Measurements from ENCODE around the gene NR4A2.
"Not testable (repeated sequence)": the region's sequence is repeated elsewhere in the genome, so short reads cannot be mapped to it uniquely, and the experiment has no call there.

The NR4A2 gene

DNA sequence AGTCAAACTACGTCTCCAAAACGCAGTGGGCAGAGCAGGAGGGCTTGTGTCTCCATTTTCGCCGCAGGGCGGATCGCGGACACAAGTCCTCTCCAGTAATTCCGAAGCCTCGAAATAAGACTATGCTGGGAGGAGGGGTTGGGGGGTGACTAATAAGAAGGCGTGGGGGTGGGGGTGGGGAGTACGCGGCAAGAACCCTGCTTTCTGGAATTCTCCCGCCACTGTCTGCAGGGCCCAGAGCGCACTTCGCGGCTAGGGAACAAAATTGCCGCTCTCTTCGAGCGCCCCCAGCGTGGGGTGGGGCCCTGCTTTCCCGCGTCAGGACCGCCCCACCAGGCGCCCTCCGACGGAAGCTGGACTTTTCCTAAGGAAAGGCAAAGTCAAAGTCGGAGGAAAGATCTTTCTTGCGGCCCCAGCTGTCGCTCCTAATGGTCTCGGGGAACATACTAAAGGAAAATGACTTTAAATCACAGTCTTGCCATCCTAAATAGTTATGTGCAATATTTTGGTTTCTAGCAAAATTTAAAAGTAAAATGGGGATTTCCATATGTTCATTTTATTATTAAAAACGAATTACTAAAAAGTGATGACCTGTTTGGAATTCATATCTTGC is 11.9 kb downstream of the NR4A2 start:
- no peak for DNase-seq

DNA sequence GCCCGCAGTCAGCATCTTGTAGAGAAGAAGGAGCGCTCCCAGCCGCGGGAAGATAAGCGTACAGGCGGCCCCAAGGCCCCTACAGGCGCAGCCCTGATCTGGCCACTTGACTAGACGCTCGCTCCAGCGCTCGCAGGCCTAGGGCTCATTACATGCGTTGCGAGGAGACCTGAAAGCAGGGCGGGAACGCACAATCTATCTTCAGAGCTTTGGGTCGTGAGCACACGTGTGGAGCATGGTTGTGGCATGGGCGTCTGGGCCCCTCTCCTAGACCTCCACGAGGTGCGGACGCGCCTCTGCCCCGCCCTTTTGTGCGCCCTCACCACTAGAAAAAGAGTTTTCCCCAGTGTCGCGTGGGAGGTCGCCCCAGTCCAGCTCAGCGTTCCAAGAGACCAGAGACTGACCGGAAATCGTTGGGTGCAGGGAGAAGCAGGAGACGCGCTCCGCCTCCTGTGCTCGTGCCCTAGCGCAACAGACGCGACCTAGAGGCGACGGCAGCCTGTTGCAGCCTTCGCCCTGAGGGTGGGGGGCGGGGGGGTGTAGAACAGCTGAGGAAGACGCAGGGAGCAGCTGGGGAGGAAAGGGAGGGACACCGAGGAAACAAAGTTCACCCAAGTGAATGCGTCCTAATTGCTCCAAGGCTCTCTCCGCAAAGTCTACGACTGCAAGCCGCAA is 12.6 kb downstream of the NR4A2 start:
- DNase-seq, result no peak

DNA sequence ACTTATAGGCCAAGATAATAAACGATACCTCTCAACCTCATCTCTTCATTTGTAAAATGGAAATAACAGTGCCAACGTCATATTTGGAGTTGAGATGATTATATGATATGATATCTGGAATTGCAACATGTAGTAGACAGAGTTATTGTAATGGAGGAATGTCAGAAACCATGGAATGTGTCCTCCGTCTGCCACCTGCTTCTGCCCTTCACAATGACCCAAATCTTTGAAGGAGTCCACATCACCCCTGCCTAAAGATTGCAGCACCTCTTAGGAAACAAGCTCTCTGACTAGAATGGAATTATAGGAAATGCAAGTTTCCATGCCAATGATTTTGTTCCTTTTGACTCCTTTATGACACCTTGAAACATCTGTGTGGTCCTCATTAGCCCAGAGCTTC is 14.9 kb downstream of the NR4A2 start:
- no peak for DNase-seq

DNA sequence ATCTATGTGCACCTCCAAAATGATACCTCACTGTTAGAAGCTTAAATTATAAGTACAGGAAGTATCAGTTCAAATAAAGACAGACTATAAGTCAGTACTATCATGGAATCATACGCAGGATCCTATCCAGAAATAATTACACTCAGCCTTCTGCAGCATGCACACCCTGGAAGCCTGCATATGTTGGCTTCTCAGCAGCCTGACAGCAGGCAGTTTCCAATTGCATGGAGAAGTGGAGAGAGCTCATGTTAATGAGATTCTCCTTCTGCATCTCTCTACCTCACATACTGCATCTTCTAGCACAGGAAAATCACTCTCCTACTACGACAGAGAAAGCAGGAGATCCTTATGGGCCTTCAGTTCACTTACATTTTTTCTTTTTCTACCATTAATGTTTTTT is 20.5 kb downstream of the NR4A2 start:
- DNase-seq, result no peak

DNA sequence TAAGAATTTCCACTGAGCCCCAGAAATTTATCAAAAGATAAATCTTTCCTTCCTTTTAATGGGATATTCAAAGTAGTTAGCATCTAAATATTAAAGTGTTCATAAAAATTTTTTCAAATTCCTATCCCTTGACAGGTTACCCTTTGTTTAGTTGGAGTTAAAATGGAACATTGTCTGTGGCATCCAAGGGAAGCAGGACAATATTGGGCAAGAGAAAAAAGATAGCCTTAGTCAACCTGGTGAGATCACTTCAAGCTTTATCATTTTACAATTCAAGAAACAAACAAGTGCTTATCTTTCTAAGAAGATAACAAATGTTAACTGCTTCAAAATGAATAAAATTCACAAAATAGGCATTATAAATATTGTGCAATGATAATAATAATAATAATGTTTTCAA is 21.7 kb downstream of the NR4A2 start:
- DNase-seq, result no peak

DNA sequence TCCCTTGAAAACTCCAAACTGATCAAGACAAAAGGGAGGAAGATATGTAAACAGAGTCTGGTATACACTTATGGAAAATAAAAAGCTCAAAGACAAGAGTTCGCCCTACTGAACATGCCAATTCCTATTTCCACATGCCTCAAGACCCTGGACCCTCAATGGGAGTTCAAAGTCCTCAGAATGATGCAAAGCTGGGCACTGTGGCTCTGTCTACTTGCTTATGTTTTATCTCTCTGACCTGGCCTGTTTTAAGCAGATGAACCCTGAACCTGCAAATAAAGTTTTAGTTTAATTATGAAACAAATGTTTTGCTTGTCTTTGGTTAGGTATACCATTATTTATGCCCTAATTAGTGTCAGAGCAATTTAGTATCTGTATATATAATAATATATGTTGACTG is 22.6 kb downstream of the NR4A2 start:
- DNase-seq, result no peak

DNA sequence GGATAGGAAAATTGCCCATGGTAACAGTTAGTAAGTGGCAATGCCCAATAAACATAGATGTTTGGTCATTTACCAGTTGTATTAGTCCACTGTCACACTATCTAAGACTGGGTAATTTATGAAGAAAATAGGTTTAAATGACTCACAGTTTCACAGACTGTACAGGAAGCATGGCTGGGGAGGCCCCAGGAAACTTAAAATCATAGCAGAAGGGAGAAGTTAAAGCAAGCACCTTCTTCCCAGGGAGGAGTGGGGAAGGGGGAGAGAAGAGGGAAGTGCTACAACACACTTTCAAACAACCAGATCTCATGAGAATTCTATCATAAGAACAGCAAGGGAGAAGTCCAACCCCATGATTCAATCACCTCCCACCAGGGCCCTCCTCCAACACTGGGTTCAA is 23.4 kb downstream of the NR4A2 start:
- DNase-seq, result no peak

DNA sequence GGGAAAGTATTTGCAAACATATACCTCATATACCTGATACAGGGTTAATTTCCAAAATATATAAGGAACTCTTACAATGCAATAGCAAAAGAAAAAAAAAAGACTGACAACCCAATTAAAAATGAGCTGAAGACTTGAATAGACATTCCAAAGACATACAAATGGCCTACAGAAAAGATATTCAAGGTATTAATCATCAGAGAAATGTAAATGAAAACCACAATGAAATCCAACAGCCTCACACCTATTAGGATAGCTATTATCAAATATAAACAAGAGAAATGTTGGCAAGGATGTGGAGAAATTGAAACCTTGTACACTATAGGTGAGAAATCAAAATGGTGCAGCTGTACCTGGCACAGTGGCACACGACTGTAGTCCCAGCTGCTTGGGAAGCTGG is 25.7 kb downstream of the NR4A2 start:
- DNase-seq, result no peak

DNA sequence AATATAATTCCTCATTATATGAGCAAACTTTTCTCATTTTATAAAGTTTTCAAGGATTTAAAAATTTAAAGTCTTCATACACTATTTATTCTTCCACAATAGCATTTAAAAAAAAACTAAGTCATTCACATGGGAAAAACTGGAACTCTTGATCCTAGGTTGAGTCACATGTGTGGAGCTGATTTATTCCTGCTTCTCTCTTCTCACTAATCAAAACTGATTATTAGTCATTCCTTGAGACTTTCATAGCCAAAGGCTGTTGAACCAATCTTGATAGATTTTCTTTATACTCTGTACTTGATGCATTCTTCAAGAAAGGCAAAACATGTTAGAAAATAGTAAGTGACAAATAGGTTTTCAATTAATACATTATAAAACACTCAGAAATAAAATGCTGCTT is 27.4 kb downstream of the NR4A2 start:
- no peak for DNase-seq

DNA sequence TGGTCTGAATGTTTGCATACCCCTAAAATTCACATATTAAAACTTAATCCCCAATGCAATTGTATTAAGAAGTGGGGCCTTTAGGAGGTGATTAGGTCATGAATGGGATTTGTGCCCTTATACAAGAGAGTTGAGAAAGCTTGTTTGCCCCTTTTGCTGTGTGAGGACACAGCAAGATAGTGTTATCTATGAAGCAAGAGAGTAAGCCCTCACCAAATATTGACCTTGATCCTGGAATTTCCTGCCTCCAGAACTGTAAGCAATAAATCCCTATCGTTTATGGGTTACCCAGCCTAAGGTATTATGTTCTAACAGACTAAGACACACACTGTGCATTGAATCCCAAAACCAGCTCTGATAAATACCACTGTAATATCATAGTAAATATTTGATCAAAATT is 32.2 kb downstream of the NR4A2 start:
- DNase-seq, result no peak

DNA sequence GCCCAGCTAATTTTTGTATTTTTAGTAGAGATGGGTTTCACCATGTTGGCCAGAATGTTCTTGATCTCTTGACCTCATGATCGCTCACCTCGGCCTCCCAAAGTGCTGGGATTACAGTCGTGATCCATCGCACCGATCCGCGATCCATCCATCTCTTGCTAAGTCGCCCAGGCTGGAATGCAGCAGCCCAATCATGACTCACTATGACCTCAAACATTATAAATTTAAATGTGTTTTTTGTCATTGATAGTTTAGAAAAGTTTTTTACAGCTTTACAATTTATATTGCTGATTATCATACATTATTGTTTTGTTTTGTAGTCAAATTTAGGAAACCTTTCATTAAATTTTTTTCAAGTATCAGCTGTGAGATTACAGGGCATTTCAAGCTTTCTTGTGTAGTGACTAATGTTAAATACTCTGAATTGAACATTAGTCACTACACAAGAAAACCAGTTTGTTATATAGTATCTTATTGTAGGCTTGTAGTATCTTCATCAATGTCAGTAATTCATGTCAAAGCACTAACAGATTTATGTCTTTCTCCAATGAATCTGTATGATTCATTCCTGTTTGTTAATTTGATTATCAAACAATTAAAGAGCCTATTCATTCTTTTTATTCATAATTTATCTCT is 37.5 kb downstream of the NR4A2 start:
- no peak for DNase-seq

DNA sequence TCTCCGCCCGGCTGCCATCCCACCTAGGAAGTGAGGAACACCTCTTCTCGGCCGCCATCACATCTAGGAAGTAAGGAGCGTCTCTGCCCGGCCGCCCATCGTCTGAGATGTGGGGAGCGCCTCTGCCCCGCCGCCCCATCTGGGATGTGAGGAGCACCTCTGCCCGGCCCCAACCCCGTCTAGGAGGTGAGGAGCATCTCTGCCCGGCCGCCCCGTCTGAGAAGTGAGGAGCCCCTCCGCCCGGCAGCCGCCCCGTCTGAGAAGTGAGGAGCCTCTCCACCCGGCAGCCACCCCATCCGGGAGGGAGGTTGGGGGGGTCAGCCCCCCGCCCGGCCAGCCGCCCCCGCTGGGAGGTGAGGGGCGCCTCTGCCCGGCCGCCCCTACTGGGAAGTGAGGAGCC is 39.1 kb downstream of the NR4A2 start:
- DNase-seq, result not testable (repeated sequence)

DNA sequence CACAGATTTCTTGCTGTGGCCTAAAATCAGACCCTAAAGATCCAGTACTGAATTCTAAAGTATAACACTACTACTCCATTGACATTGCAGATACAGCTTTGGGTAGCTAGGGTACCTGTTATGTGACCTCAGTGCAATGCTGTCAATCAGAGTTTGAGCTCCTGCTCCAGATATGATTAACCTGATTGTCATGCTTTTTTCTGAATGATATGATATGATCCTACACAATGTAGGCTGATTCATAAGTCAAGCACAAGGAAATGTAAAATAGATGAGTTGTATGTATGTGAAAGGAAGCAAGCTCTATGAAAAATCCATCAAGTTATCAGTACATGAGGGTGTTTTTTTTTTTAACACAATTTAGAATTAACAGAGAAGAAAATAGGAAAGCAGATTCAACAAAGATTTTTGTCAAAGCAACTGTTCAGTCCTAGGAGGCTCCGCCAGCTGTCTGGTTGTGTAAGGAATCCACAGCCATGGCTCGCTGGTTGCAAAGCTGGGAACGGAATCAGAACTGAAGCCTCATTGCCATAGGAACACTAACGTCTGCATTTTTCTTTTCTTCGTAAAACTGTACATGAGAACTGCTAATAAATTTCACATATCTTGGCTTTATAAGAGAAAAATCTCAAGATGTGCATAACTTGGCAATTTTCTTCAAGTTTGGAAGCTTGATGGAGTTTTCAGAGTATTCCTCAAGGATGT is 52.9 kb downstream of the NR4A2 start:
- DNase-seq, result no peak

Measured in fibroblast of skin of scalp (primary cell).